Right lobe of liver (tissue), 4 donors: ENCODE results near the gene LIMS4.
"Not testable (repeated sequence)": the region's sequence is repeated elsewhere in the genome, so short reads cannot be mapped to it uniquely, and the experiment has no call there.

Experiments used
- POLR2A ChIP-seq: fragments of 450-650 bp; IDR thresholded peaks from one replicate; pipeline ENCODE4 v1.6.1; 2017; ENCODE audit warnings: antibody characterized with exemption, mild to moderate bottlenecking
- TF ChIP-seq, protein P1 (sequence below), 4 donors: fragments of 200-600 bp in 3 of 4; fragments of 450-650 bp in 1 of 4; IDR thresholded peaks; one replicate each; pipeline versions ENCODE4 v1.5.1 to v1.8.0; 2016 to 2022; ENCODE audit warnings: antibody characterized with exemption in 4 of 4, mild to moderate bottlenecking in 2 of 4
- donor health status: DM: no; HTN: no; CAD: no.
- donor health status: DM: no; HTN: no; CAD: no.
- donor health status: DM: no; HTN: yes; CAD: no.

GRCh38 chr2:110482697-110483096 is 10.1 kb upstream of the LIMS4 start:
- TF ChIP-seq, protein P1, sequence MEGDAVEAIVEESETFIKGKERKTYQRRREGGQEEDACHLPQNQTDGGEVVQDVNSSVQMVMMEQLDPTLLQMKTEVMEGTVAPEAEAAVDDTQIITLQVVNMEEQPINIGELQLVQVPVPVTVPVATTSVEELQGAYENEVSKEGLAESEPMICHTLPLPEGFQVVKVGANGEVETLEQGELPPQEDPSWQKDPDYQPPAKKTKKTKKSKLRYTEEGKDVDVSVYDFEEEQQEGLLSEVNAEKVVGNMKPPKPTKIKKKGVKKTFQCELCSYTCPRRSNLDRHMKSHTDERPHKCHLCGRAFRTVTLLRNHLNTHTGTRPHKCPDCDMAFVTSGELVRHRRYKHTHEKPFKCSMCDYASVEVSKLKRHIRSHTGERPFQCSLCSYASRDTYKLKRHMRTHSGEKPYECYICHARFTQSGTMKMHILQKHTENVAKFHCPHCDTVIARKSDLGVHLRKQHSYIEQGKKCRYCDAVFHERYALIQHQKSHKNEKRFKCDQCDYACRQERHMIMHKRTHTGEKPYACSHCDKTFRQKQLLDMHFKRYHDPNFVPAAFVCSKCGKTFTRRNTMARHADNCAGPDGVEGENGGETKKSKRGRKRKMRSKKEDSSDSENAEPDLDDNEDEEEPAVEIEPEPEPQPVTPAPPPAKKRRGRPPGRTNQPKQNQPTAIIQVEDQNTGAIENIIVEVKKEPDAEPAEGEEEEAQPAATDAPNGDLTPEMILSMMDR (IDR thresholded peaks at IDR 0.05) = not testable (repeated sequence)
- not testable (repeated sequence) for TF ChIP-seq POLR2A
